Loucy (cell line): ENCODE data around the gene TECTB.

Source experiments
- EZH2phosphoT487 ChIP-seq: fragments of 200-600 bp; IDR thresholded peaks from 2 replicates; pipeline ENCODE4 v1.6.1; 2018; ENCODE audit warnings: antibody characterized with exemption, mild to moderate bottlenecking, moderate library complexity, borderline replicate concordance
- TF ChIP-seq, protein P1 (sequence below): fragments of 200-600 bp; sonication (generic); conservative IDR thresholded peaks from 2 replicates; pipeline ENCODE4 v1.5.1; 2014; ENCODE audit warnings: mild to moderate bottlenecking, antibody characterized with exemption, low read length

DNA sequence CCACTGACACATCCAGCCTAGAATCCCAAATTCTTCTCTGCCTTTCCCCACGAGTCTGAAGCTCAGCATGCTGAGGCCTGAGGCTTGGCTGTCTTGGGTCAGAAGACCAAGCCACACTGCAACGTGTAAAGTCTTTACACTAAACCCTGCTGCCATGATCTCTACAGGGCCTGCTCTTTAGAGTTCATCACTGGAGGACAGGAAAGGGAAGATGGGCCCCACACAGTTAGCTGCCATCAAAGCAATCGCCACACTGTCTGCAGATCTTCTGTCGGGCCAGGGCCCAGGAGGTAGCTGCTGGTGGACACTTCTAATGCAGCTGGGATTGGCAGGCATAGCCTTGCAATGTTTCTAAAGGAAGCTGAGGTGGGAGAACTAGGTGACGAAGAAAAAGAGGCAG lies 8.4 kb upstream of the TECTB start:
- TF ChIP-seq, protein P1, sequence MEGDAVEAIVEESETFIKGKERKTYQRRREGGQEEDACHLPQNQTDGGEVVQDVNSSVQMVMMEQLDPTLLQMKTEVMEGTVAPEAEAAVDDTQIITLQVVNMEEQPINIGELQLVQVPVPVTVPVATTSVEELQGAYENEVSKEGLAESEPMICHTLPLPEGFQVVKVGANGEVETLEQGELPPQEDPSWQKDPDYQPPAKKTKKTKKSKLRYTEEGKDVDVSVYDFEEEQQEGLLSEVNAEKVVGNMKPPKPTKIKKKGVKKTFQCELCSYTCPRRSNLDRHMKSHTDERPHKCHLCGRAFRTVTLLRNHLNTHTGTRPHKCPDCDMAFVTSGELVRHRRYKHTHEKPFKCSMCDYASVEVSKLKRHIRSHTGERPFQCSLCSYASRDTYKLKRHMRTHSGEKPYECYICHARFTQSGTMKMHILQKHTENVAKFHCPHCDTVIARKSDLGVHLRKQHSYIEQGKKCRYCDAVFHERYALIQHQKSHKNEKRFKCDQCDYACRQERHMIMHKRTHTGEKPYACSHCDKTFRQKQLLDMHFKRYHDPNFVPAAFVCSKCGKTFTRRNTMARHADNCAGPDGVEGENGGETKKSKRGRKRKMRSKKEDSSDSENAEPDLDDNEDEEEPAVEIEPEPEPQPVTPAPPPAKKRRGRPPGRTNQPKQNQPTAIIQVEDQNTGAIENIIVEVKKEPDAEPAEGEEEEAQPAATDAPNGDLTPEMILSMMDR = no peak
- TF ChIP-seq EZH2phosphoT487 = no peak
